ENCODE measurements around the gene DEFB126. TPM values are rescaled to one million over a fixed set of nuclear protein-coding genes. Genes with fewer than 3 reads are reported as not detected.

DEFB126 gene
- total and polyA plus RNA-seq, 10 donors = not detected

GRCh38 chr20:157154-157553 lies 14.8 kb downstream of the DEFB126 start, which contains the start of gene DEFB127:
Gene DEFB127 (plus strand): TSS chr20:157454. CDS start chr20:157545, 91 bp downstream.
- H3K27ac ChIP-seq = no peak within 1 kb of the TSS
- no peak within 1 kb of the TSS for H3K4me3 ChIP-seq
- no peak for DNase-seq
- intact Hi-C loops (cut with DNase I; ENCODE audit: low total_unique reads) = no loop called here
- no peaks in the 10 kb centered on the region for H3K9me3 ChIP-seq
- peaks cover 0 to 7% (median 0%) of the 10 kb centered on the region in 7 donors for H3K27me3 ChIP-seq (replicated peaks in 1 of 7)
- H3K36me3 ChIP-seq = no peaks in the 10 kb centered on the region
- TF ChIP-seq POLR2A (IDR thresholded peaks at IDR 0.05) = no peak
- no peak for TF ChIP-seq CTCF (IDR thresholded peaks at IDR 0.05 in 8 of 11, conservative IDR thresholded peaks at IDR 0.05 in 3 of 11)
- H3K4me1 ChIP-seq = no peaks in the 10 kb centered on the region
- 85 to 95% (median 92%) methylated on average over 5 of the region's 5 CpGs for WGBS, 5 donors

GRCh38 chr20:164618-165017 lies 22.2 kb downstream of the DEFB126 start:
- H3K27me3 ChIP-seq (replicated peaks in 1 of 7) = peaks cover 0 to 5% (median 0%) of the 10 kb centered on the region in 7 donors
- TF ChIP-seq POLR2A (IDR thresholded peaks at IDR 0.05) (no peak), CTCF (IDR thresholded peaks at IDR 0.05 in 8 of 11, conservative IDR thresholded peaks at IDR 0.05 in 3 of 11) (no peak), POLR2AphosphoS5 (IDR thresholded peaks at IDR 0.05) (no peak)
- H3K27ac ChIP-seq = no peak overlapping the region
- 68 to 81% (median 69%) methylated on average over 3 of the region's 3 CpGs for WGBS, 5 donors
- intact Hi-C loops (cut with DNase I; ENCODE audit: low total_unique reads) = no loop called here
- DNase-seq = no peak
- no peaks in the 10 kb centered on the region for H3K9me3 ChIP-seq
- no peak overlapping the region for H3K4me3 ChIP-seq
- no peaks in the 10 kb centered on the region for H3K4me1 ChIP-seq
- no peaks in the 10 kb centered on the region for H3K36me3 ChIP-seq

GRCh38 chr20:168876-169275 lies 26.5 kb downstream of the DEFB126 start:
- Histone ChIP-seq H3K4me3 (no peak overlapping the region), H3K4me1 (no peaks in the 10 kb centered on the region), H3K36me3 (no peaks in the 10 kb centered on the region), H3K27me3 (replicated peaks in 1 of 7) (peaks cover 0 to 5% (median 0%) of the 10 kb centered on the region in 7 donors), H3K27ac (no peak overlapping the region), H3K9me3 (no peaks in the 10 kb centered on the region)
- no peak for DNase-seq
- 65 to 86% (median 81%) methylated on average over 2 of the region's 2 CpGs for WGBS, 5 donors
- intact Hi-C loops (cut with DNase I; ENCODE audit: low total_unique reads) = no loop called here
- TF ChIP-seq POLR2AphosphoS5 (IDR thresholded peaks at IDR 0.05) (no peak), CTCF (IDR thresholded peaks at IDR 0.05 in 8 of 11, conservative IDR thresholded peaks at IDR 0.05 in 3 of 11) (no peak), POLR2A (IDR thresholded peaks at IDR 0.05) (no peak)

GRCh38 chr20:184288-184687 lies 41.9 kb downstream of the DEFB126 start:
- WGBS, 5 donors = 43 to 76% (median 58%) methylated on average over 2 of the region's 2 CpGs
- Histone ChIP-seq H3K27ac (no peak overlapping the region), H3K4me1 (no peaks in the 10 kb centered on the region), H3K36me3 (no peaks in the 10 kb centered on the region), H3K4me3 (no peak overlapping the region), H3K27me3 (replicated peaks in 1 of 7) (peaks cover 0 to 44% (median 3%) of the 10 kb centered on the region in 7 donors), H3K9me3 (peaks cover 0 to 15% (median 7%) of the 10 kb centered on the region in 8 donors)
- DNase-seq = no peak
- intact Hi-C loops (cut with DNase I; ENCODE audit: low total_unique reads) = no loop called here
- TF ChIP-seq POLR2A (IDR thresholded peaks at IDR 0.05) = no peak
- no peak for TF ChIP-seq POLR2AphosphoS5 (IDR thresholded peaks at IDR 0.05)
- TF ChIP-seq CTCF (IDR thresholded peaks at IDR 0.05 in 8 of 11, conservative IDR thresholded peaks at IDR 0.05 in 3 of 11) = no peak
